ENCODE measurements around the gene PLA2G3. TPM values are rescaled to one million over a fixed set of nuclear protein-coding genes. Genes with fewer than 3 reads are reported as not detected.

The PLA2G3 gene
- total RNA-seq, 1 experiment from 2014 or later: not detected

- H3K27ac ChIP-seq (ENCODE audit: low read length): no peak overlapping the region
- H3K4me3 ChIP-seq (ENCODE audit: low read length): no peak overlapping the region
- no peaks in the 10 kb centered on the region for H3K9me2 ChIP-seq (replicated peaks; ENCODE audit: insufficient read depth, low read length)
- no peak overlapping the region for H3K9ac ChIP-seq (ENCODE audit: low read length)
- no peaks in the 10 kb centered on the region for H3K9me3 ChIP-seq (ENCODE audit: low read length)
- no peaks in the 10 kb centered on the region for H3K27me3 ChIP-seq (ENCODE audit: low read length)
- H3K4me1 ChIP-seq (ENCODE audit: low read length): no peaks in the 10 kb centered on the region
- no peak overlapping the region for H2AFZ ChIP-seq (ENCODE audit: low read length)
- H4K20me1 ChIP-seq (ENCODE audit: insufficient read depth, low read depth, low read length): no peaks in the 10 kb centered on the region
- H3K79me2 ChIP-seq (ENCODE audit: low read length): no peaks in the 10 kb centered on the region
- H3K4me2 ChIP-seq (ENCODE audit: low read depth, low read length, poor library complexity, severe bottlenecking): no peak overlapping the region
- DNase-seq: no peak
- no peaks in the 10 kb centered on the region for H3K36me3 ChIP-seq (ENCODE audit: insufficient read depth, low read length)
Measured at GRCh38 chr22:31153357-31153756, 13.0 kb upstream of the PLA2G3 start.

- no peak overlapping the region for H2AFZ ChIP-seq (ENCODE audit: low read length)
- no peak for DNase-seq
- no peaks in the 10 kb centered on the region for H3K9me2 ChIP-seq (replicated peaks; ENCODE audit: insufficient read depth, low read length)
- no peak overlapping the region for H3K4me2 ChIP-seq (ENCODE audit: low read depth, low read length, poor library complexity, severe bottlenecking)
- H3K4me3 ChIP-seq (ENCODE audit: low read length): no peak overlapping the region
- no peak overlapping the region for H3K9ac ChIP-seq (ENCODE audit: low read length)
- H3K4me1 ChIP-seq (ENCODE audit: low read length): no peaks in the 10 kb centered on the region
- H4K20me1 ChIP-seq (ENCODE audit: insufficient read depth, low read depth, low read length): no peaks in the 10 kb centered on the region
- no peaks in the 10 kb centered on the region for H3K9me3 ChIP-seq (ENCODE audit: low read length)
- H3K27me3 ChIP-seq (ENCODE audit: low read length): no peaks in the 10 kb centered on the region
- H3K27ac ChIP-seq (ENCODE audit: low read length): no peak overlapping the region
- no peaks in the 10 kb centered on the region for H3K36me3 ChIP-seq (ENCODE audit: insufficient read depth, low read length)
- H3K79me2 ChIP-seq (ENCODE audit: low read length): no peaks in the 10 kb centered on the region
Measured at GRCh38 chr22:31151872-31152271, 11.6 kb upstream of the PLA2G3 start.

GRCh38 chr22:31150615-31151014, 10.3 kb upstream of the PLA2G3 start:
- Histone ChIP-seq H3K9ac (ENCODE audit: low read length) (no peak overlapping the region), H3K27me3 (ENCODE audit: low read length) (no peaks in the 10 kb centered on the region), H3K27ac (ENCODE audit: low read length) (no peak overlapping the region), H4K20me1 (ENCODE audit: insufficient read depth, low read depth, low read length) (no peaks in the 10 kb centered on the region), H3K36me3 (ENCODE audit: insufficient read depth, low read length) (no peaks in the 10 kb centered on the region), H3K4me1 (ENCODE audit: low read length) (no peaks in the 10 kb centered on the region), H3K4me2 (ENCODE audit: low read depth, low read length, poor library complexity, severe bottlenecking) (no peak overlapping the region), H2AFZ (ENCODE audit: low read length) (no peak overlapping the region), H3K9me3 (ENCODE audit: low read length) (no peaks in the 10 kb centered on the region), H3K4me3 (ENCODE audit: low read length) (no peak overlapping the region), H3K79me2 (ENCODE audit: low read length) (no peaks in the 10 kb centered on the region), H3K9me2 (replicated peaks; ENCODE audit: insufficient read depth, low read length) (no peaks in the 10 kb centered on the region)
- DNase-seq: no peak

- no peak overlapping the region for H3K4me2 ChIP-seq (ENCODE audit: low read depth, low read length, poor library complexity, severe bottlenecking)
- no peaks in the 10 kb centered on the region for H3K79me2 ChIP-seq (ENCODE audit: low read length)
- DNase-seq: peak; percentile 83
- no peak overlapping the region for H3K27ac ChIP-seq (ENCODE audit: low read length)
- no peaks in the 10 kb centered on the region for H3K9me3 ChIP-seq (ENCODE audit: low read length)
- no peak overlapping the region for H3K4me3 ChIP-seq (ENCODE audit: low read length)
- H3K27me3 ChIP-seq (ENCODE audit: low read length): no peaks in the 10 kb centered on the region
- H3K4me1 ChIP-seq (ENCODE audit: low read length): no peaks in the 10 kb centered on the region
- peak overlapping the region; percentile 43; the same call in 1 of the 2 replicates for H2AFZ ChIP-seq (ENCODE audit: low read length)
- H4K20me1 ChIP-seq (ENCODE audit: insufficient read depth, low read depth, low read length): no peaks in the 10 kb centered on the region
- H3K36me3 ChIP-seq (ENCODE audit: insufficient read depth, low read length): no peaks in the 10 kb centered on the region
- no peaks in the 10 kb centered on the region for H3K9me2 ChIP-seq (replicated peaks; ENCODE audit: insufficient read depth, low read length)
- no peak overlapping the region for H3K9ac ChIP-seq (ENCODE audit: low read length)
Measured at GRCh38 chr22:31148953-31149627, 8.8 kb upstream of the PLA2G3 start.

GRCh38 chr22:31148488-31148887, 8.2 kb upstream of the PLA2G3 start:
- H2AFZ ChIP-seq (ENCODE audit: low read length): peak overlapping the region; percentile 43; the same call in 1 of the 2 replicates
- no peaks in the 10 kb centered on the region for H3K9me3 ChIP-seq (ENCODE audit: low read length)
- H3K4me1 ChIP-seq (ENCODE audit: low read length): no peaks in the 10 kb centered on the region
- no peaks in the 10 kb centered on the region for H4K20me1 ChIP-seq (ENCODE audit: insufficient read depth, low read depth, low read length)
- H3K27me3 ChIP-seq (ENCODE audit: low read length): no peaks in the 10 kb centered on the region
- no peak overlapping the region for H3K4me2 ChIP-seq (ENCODE audit: low read depth, low read length, poor library complexity, severe bottlenecking)
- DNase-seq: no peak
- H3K4me3 ChIP-seq (ENCODE audit: low read length): no peak overlapping the region
- no peak overlapping the region for H3K9ac ChIP-seq (ENCODE audit: low read length)
- no peaks in the 10 kb centered on the region for H3K36me3 ChIP-seq (ENCODE audit: insufficient read depth, low read length)
- no peaks in the 10 kb centered on the region for H3K9me2 ChIP-seq (replicated peaks; ENCODE audit: insufficient read depth, low read length)
- no peak overlapping the region for H3K27ac ChIP-seq (ENCODE audit: low read length)
- no peaks in the 10 kb centered on the region for H3K79me2 ChIP-seq (ENCODE audit: low read length)

- Histone ChIP-seq H3K4me3 (ENCODE audit: low read length) (no peak overlapping the region), H3K4me1 (ENCODE audit: low read length) (no peaks in the 10 kb centered on the region), H3K27ac (ENCODE audit: low read length) (no peak overlapping the region), H3K36me3 (ENCODE audit: insufficient read depth, low read length) (no peaks in the 10 kb centered on the region), H3K27me3 (ENCODE audit: low read length) (no peaks in the 10 kb centered on the region), H2AFZ (ENCODE audit: low read length) (no peak overlapping the region), H4K20me1 (ENCODE audit: insufficient read depth, low read depth, low read length) (no peaks in the 10 kb centered on the region), H3K79me2 (ENCODE audit: low read length) (no peaks in the 10 kb centered on the region), H3K9ac (ENCODE audit: low read length) (no peak overlapping the region), H3K9me2 (replicated peaks; ENCODE audit: insufficient read depth, low read length) (no peaks in the 10 kb centered on the region), H3K9me3 (ENCODE audit: low read length) (no peaks in the 10 kb centered on the region), H3K4me2 (ENCODE audit: low read depth, low read length, poor library complexity, severe bottlenecking) (no peak overlapping the region)
- DNase-seq: no peak
Measured at GRCh38 chr22:31144223-31144622, 3.9 kb upstream of the PLA2G3 start.

- Histone ChIP-seq H3K4me2 (ENCODE audit: low read depth, low read length, poor library complexity, severe bottlenecking) (no peak overlapping the region), H3K9ac (ENCODE audit: low read length) (no peak overlapping the region), H3K27ac (ENCODE audit: low read length) (no peak overlapping the region), H3K27me3 (ENCODE audit: low read length) (no peaks in the 10 kb centered on the region), H4K20me1 (ENCODE audit: insufficient read depth, low read depth, low read length) (no peaks in the 10 kb centered on the region), H2AFZ (ENCODE audit: low read length) (no peak overlapping the region), H3K4me1 (ENCODE audit: low read length) (no peaks in the 10 kb centered on the region), H3K9me3 (ENCODE audit: low read length) (no peaks in the 10 kb centered on the region), H3K9me2 (replicated peaks; ENCODE audit: insufficient read depth, low read length) (no peaks in the 10 kb centered on the region), H3K4me3 (ENCODE audit: low read length) (no peak overlapping the region), H3K79me2 (ENCODE audit: low read length) (no peaks in the 10 kb centered on the region), H3K36me3 (ENCODE audit: insufficient read depth, low read length) (no peaks in the 10 kb centered on the region)
- DNase-seq: no peak
Measured at GRCh38 chr22:31143537-31143936, 3.2 kb upstream of the PLA2G3 start.

- no peak overlapping the region for H3K4me3 ChIP-seq (ENCODE audit: low read length)
Measured at GRCh38 chr22:31143038-31143437, 2.7 kb upstream of the PLA2G3 start.

More at GRCh38 chr22:31143038-31143437, 2.7 kb upstream of the PLA2G3 start:
- no peaks in the 10 kb centered on the region for H4K20me1 ChIP-seq (ENCODE audit: insufficient read depth, low read depth, low read length)
- H3K27me3 ChIP-seq (ENCODE audit: low read length): no peaks in the 10 kb centered on the region
- H3K36me3 ChIP-seq (ENCODE audit: insufficient read depth, low read length): no peaks in the 10 kb centered on the region
- no peak overlapping the region for H3K27ac ChIP-seq (ENCODE audit: low read length)
- no peaks in the 10 kb centered on the region for H3K4me1 ChIP-seq (ENCODE audit: low read length)
- H3K9ac ChIP-seq (ENCODE audit: low read length): no peak overlapping the region
- H3K4me2 ChIP-seq (ENCODE audit: low read depth, low read length, poor library complexity, severe bottlenecking): no peak overlapping the region
- H2AFZ ChIP-seq (ENCODE audit: low read length): no peak overlapping the region
- H3K9me2 ChIP-seq (replicated peaks; ENCODE audit: insufficient read depth, low read length): no peaks in the 10 kb centered on the region
- no peaks in the 10 kb centered on the region for H3K79me2 ChIP-seq (ENCODE audit: low read length)
- no peak for DNase-seq
- no peaks in the 10 kb centered on the region for H3K9me3 ChIP-seq (ENCODE audit: low read length)

Measured in Karpas-422 (cell line).